ENCODE data around the gene CBLN1.
A peak's percentile ranks its signal among the peaks of the same experiment; 100 is the strongest.

CBLN1 gene

GRCh38 chr16:49278567-49278827, 3.1 kb downstream of the CBLN1 start:
- peaks cover 67 to 87% (median 80%) of the 10 kb centered on the region in 5 donors for H3K27me3 ChIP-seq (ENCODE audit: control insufficient read depth in 5 of 5, insufficient read depth in 4 of 5, low read length in 5 of 5)
- H3K4me3 ChIP-seq (ENCODE audit: low read depth in 1 of 5, low read length in 5 of 5) = peak overlapping the region in 1 of 5 donors; percentile 8
- H3K4me1 ChIP-seq (ENCODE audit: control insufficient read depth in 5 of 5, insufficient read depth in 5 of 5, low read length in 5 of 5) = peaks cover 0 to 58% (median 47%) of the 10 kb centered on the region in 5 donors

GRCh38 chr16:49277766-49278566, 3.7 kb downstream of the CBLN1 start:
- no peak overlapping the region for H3K27ac ChIP-seq (ENCODE audit: low read depth, low read length)
- H3K9ac ChIP-seq (ENCODE audit: low read length in 5 of 5) = no peak overlapping the region
- H3K27me3 ChIP-seq (ENCODE audit: control insufficient read depth in 5 of 5, insufficient read depth in 4 of 5, low read length in 5 of 5) = peaks cover 71 to 86% (median 83%) of the 10 kb centered on the region in 5 donors
- H3K9me3 ChIP-seq (ENCODE audit: control insufficient read depth in 5 of 5, low read length in 5 of 5) = no peaks in the 10 kb centered on the region
- H3K4me1 ChIP-seq (ENCODE audit: control insufficient read depth in 5 of 5, insufficient read depth in 5 of 5, low read length in 5 of 5) = peaks cover 0 to 52% (median 43%) of the 10 kb centered on the region in 5 donors
- H3K4me3 ChIP-seq (ENCODE audit: low read depth in 1 of 5, low read length in 5 of 5) = peak overlapping the region in 2 of 5 donors; percentile 8 to 13
- no peaks in the 10 kb centered on the region for H3K36me3 ChIP-seq (ENCODE audit: control insufficient read depth in 5 of 5, insufficient read depth in 5 of 5, low read length in 5 of 5)

More at GRCh38 chr16:49278567-49278827, 3.1 kb downstream of the CBLN1 start:
- H3K9me3 ChIP-seq (ENCODE audit: control insufficient read depth in 5 of 5, low read length in 5 of 5) = no peaks in the 10 kb centered on the region
- H3K27ac ChIP-seq (ENCODE audit: low read depth, low read length) = no peak overlapping the region
- no peak overlapping the region for H3K9ac ChIP-seq (ENCODE audit: low read length in 5 of 5)
- no peaks in the 10 kb centered on the region for H3K36me3 ChIP-seq (ENCODE audit: control insufficient read depth in 5 of 5, insufficient read depth in 5 of 5, low read length in 5 of 5)

GRCh38 chr16:49277386-49277742, 4.3 kb downstream of the CBLN1 start:
- no peak overlapping the region for H3K9ac ChIP-seq (ENCODE audit: low read length in 5 of 5)
- H3K4me3 ChIP-seq (ENCODE audit: low read depth in 1 of 5, low read length in 5 of 5) = no peak overlapping the region
- no peak overlapping the region for H3K27ac ChIP-seq (ENCODE audit: low read depth, low read length)
- peaks cover 0 to 46% (median 37%) of the 10 kb centered on the region in 5 donors for H3K4me1 ChIP-seq (ENCODE audit: control insufficient read depth in 5 of 5, insufficient read depth in 5 of 5, low read length in 5 of 5)
- no peaks in the 10 kb centered on the region for H3K36me3 ChIP-seq (ENCODE audit: control insufficient read depth in 5 of 5, insufficient read depth in 5 of 5, low read length in 5 of 5)
- H3K9me3 ChIP-seq (ENCODE audit: control insufficient read depth in 5 of 5, low read length in 5 of 5) = no peaks in the 10 kb centered on the region
- peaks cover 67 to 86% (median 84%) of the 10 kb centered on the region in 5 donors for H3K27me3 ChIP-seq (ENCODE audit: control insufficient read depth in 5 of 5, insufficient read depth in 4 of 5, low read length in 5 of 5)

DNA sequence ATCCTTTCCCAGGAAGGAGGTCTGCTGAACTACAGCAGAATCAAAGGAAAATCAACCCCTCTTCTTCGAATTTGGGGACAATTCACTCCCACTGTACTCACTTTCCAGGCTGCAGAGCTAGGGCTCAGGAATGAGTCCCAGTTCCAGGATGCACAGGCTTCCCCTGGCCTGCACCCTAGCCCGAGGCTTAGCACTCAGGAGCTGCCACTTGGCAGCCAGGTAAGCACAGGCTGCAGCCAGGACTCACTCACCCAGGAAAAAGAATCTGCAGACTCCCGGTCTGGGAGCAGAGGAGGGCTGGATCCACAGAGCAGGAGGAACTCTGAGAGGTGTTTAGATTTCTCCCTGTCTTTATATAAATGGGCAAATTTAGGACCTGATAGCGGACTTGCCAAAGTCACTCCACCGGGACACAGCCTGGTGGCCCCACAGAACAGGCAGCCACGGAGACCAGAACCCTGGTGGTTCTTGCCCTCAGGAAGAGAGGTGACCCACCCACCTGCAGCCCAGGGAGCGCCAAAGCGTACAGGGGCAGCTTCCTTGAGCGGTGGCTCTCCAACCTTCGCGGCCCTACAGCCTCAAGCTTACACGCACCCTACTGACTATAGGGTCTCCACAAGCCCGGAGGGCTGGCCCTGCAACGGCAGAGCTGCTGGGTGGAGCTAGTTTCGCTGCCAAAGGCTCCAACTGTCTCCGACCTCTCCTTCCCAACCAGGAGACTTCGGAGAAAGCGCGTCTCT, 4.8 kb downstream of the CBLN1 start:
- Histone ChIP-seq H3K27me3 (ENCODE audit: control insufficient read depth in 5 of 5, insufficient read depth in 4 of 5, low read length in 5 of 5) (peaks cover 67 to 86% (median 84%) of the 10 kb centered on the region in 5 donors), H3K4me3 (ENCODE audit: low read depth in 1 of 5, low read length in 5 of 5) (no peak overlapping the region), H3K9me3 (ENCODE audit: control insufficient read depth in 5 of 5, low read length in 5 of 5) (no peaks in the 10 kb centered on the region), H3K27ac (ENCODE audit: low read depth, low read length) (no peak overlapping the region), H3K4me1 (ENCODE audit: control insufficient read depth in 5 of 5, insufficient read depth in 5 of 5, low read length in 5 of 5) (peaks cover 0 to 43% (median 36%) of the 10 kb centered on the region in 5 donors), H3K9ac (ENCODE audit: low read length in 5 of 5) (no peak overlapping the region), H3K36me3 (ENCODE audit: control insufficient read depth in 5 of 5, insufficient read depth in 5 of 5, low read length in 5 of 5) (no peaks in the 10 kb centered on the region)

DNA sequence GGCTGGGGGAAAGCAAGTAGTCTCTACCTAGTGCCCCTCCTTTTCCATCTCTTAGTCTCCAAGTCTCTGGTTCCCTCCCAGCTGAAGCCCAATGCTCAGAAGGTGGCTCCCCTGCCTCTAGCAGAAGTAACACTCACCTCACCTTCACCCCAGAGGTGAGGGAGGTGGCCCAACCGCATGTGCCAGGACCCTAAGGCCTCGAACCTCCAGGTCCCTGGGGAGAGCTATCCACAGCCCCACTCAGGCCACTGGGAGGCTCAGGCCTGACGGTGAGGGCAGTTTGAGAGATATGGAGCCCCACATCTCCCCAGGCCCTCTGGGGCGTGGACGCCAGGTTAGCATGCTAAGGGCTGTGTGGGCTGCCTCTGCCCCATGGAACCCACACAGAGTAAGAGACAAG, 5.8 kb downstream of the CBLN1 start:
- Histone ChIP-seq H3K4me1 (ENCODE audit: control insufficient read depth in 5 of 5, insufficient read depth in 5 of 5, low read length in 5 of 5) (peaks cover 0 to 36% (median 30%) of the 10 kb centered on the region in 5 donors), H3K9me3 (ENCODE audit: control insufficient read depth in 5 of 5, low read length in 5 of 5) (no peaks in the 10 kb centered on the region), H3K36me3 (ENCODE audit: control insufficient read depth in 5 of 5, insufficient read depth in 5 of 5, low read length in 5 of 5) (no peaks in the 10 kb centered on the region), H3K9ac (ENCODE audit: low read length in 5 of 5) (no peak overlapping the region), H3K27me3 (ENCODE audit: control insufficient read depth in 5 of 5, insufficient read depth in 4 of 5, low read length in 5 of 5) (peaks cover 67 to 84% (median 82%) of the 10 kb centered on the region in 5 donors), H3K27ac (ENCODE audit: low read depth, low read length) (no peak overlapping the region), H3K4me3 (ENCODE audit: low read depth in 1 of 5, low read length in 5 of 5) (no peak overlapping the region)

GRCh38 chr16:49275050-49275730, 6.4 kb downstream of the CBLN1 start:
- H3K9ac ChIP-seq (ENCODE audit: low read length in 5 of 5) = no peak overlapping the region
- no peaks in the 10 kb centered on the region for H3K36me3 ChIP-seq (ENCODE audit: control insufficient read depth in 5 of 5, insufficient read depth in 5 of 5, low read length in 5 of 5)
- no peak overlapping the region for H3K27ac ChIP-seq (ENCODE audit: low read depth, low read length)
- peaks cover 0 to 29% (median 24%) of the 10 kb centered on the region in 5 donors for H3K4me1 ChIP-seq (ENCODE audit: control insufficient read depth in 5 of 5, insufficient read depth in 5 of 5, low read length in 5 of 5)
- no peaks in the 10 kb centered on the region for H3K9me3 ChIP-seq (ENCODE audit: control insufficient read depth in 5 of 5, low read length in 5 of 5)
- H3K27me3 ChIP-seq (ENCODE audit: control insufficient read depth in 5 of 5, insufficient read depth in 4 of 5, low read length in 5 of 5) = peaks cover 60 to 78% (median 75%) of the 10 kb centered on the region in 5 donors
- H3K4me3 ChIP-seq (ENCODE audit: low read depth in 1 of 5, low read length in 5 of 5) = no peak overlapping the region

- H3K36me3 ChIP-seq (ENCODE audit: control insufficient read depth in 5 of 5, insufficient read depth in 5 of 5, low read length in 5 of 5) = no peaks in the 10 kb centered on the region
- H3K9ac ChIP-seq (ENCODE audit: low read length in 5 of 5) = no peak overlapping the region
- H3K4me1 ChIP-seq (ENCODE audit: control insufficient read depth in 5 of 5, insufficient read depth in 5 of 5, low read length in 5 of 5) = peaks cover 0 to 23% (median 18%) of the 10 kb centered on the region in 5 donors
- H3K9me3 ChIP-seq (ENCODE audit: control insufficient read depth in 5 of 5, low read length in 5 of 5) = no peaks in the 10 kb centered on the region
- H3K27ac ChIP-seq (ENCODE audit: low read depth, low read length) = no peak overlapping the region
- no peak overlapping the region for H3K4me3 ChIP-seq (ENCODE audit: low read depth in 1 of 5, low read length in 5 of 5)
- peaks cover 54 to 77% (median 69%) of the 10 kb centered on the region in 5 donors for H3K27me3 ChIP-seq (ENCODE audit: control insufficient read depth in 5 of 5, insufficient read depth in 4 of 5, low read length in 5 of 5)
Observed at GRCh38 chr16:49274591-49274990, 7.0 kb downstream of the CBLN1 start.

DNA sequence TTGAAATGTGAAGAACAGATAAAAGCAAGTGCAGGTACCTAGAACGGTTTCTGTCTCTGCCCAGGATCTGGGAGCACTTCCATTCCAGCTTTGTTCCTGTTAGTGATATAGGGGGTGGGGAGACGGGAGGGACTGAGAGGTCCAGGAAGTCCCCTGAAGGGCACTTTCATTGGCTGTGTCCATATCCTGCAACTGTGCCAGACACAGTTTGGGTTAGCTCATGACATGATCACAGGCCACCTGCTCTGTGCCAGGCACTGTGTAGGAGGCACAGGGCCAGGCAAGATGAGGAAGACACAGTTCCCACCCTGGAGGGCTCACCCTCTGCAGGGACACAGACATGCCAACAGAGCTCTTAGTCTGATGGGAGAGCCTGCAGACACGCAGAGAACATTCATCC, 7.9 kb downstream of the CBLN1 start:
- peaks cover 47 to 69% (median 61%) of the 10 kb centered on the region in 5 donors for H3K27me3 ChIP-seq (ENCODE audit: control insufficient read depth in 5 of 5, insufficient read depth in 4 of 5, low read length in 5 of 5)
- peaks cover 0 to 15% (median 13%) of the 10 kb centered on the region in 5 donors for H3K4me1 ChIP-seq (ENCODE audit: control insufficient read depth in 5 of 5, insufficient read depth in 5 of 5, low read length in 5 of 5)
- no peak overlapping the region for H3K27ac ChIP-seq (ENCODE audit: low read depth, low read length)
- H3K36me3 ChIP-seq (ENCODE audit: control insufficient read depth in 5 of 5, insufficient read depth in 5 of 5, low read length in 5 of 5) = no peaks in the 10 kb centered on the region
- H3K9ac ChIP-seq (ENCODE audit: low read length in 5 of 5) = no peak overlapping the region
- H3K4me3 ChIP-seq (ENCODE audit: low read depth in 1 of 5, low read length in 5 of 5) = no peak overlapping the region
- no peaks in the 10 kb centered on the region for H3K9me3 ChIP-seq (ENCODE audit: control insufficient read depth in 5 of 5, low read length in 5 of 5)

DNA sequence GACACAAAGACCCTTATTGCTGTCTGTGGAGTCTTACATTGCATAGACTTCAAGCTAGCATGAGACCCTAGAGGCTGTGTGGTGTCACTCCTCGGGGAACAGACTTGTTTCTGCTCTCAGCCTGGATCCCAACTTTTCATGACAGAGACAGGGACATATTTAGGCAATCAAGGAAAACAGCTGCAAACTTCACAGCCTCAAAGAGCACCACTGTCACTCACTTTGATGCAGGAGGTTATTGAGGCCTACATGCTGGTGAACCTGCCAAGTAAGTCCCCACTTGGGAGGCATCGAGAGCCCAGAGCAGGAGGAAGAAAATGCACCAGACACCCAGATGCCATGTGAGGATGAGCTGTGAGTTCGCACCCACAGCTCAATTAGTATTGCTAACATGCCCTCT, 10.3 kb downstream of the CBLN1 start:
- H3K9ac ChIP-seq (ENCODE audit: low read length in 5 of 5) = no peak overlapping the region
- H3K4me1 ChIP-seq (ENCODE audit: control insufficient read depth in 5 of 5, insufficient read depth in 5 of 5, low read length in 5 of 5) = no peaks in the 10 kb centered on the region
- H3K4me3 ChIP-seq (ENCODE audit: low read depth in 1 of 5, low read length in 5 of 5) = no peak overlapping the region
- H3K27me3 ChIP-seq (ENCODE audit: control insufficient read depth in 5 of 5, insufficient read depth in 4 of 5, low read length in 5 of 5) = peaks cover 32 to 45% (median 37%) of the 10 kb centered on the region in 5 donors
- no peak overlapping the region for H3K27ac ChIP-seq (ENCODE audit: low read depth, low read length)
- no peaks in the 10 kb centered on the region for H3K9me3 ChIP-seq (ENCODE audit: control insufficient read depth in 5 of 5, low read length in 5 of 5)
- H3K36me3 ChIP-seq (ENCODE audit: control insufficient read depth in 5 of 5, insufficient read depth in 5 of 5, low read length in 5 of 5) = no peaks in the 10 kb centered on the region

DNA sequence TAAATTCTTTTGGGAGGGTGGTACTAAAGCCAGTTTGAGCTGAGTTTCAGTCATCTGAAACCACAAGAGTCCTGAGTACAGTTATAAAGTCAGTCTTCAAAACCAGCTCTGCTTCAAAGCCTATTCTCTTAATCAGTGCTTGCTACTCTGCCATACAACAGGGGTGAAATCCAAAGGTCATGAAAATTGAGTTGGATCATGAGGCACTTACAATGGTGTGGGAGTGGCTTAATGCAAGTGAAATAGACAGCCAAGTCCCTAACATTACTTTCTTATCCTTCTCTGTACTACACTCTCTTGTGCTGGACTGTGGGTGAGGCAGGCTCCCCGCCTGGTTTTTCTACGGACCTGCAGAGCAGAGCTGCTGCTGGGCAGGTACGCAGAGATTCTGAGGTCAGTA, 12.4 kb downstream of the CBLN1 start:
- H3K27me3 ChIP-seq (ENCODE audit: control insufficient read depth in 5 of 5, insufficient read depth in 4 of 5, low read length in 5 of 5) = peaks cover 11 to 23% (median 16%) of the 10 kb centered on the region in 5 donors
- no peaks in the 10 kb centered on the region for H3K4me1 ChIP-seq (ENCODE audit: control insufficient read depth in 5 of 5, insufficient read depth in 5 of 5, low read length in 5 of 5)
- H3K36me3 ChIP-seq (ENCODE audit: control insufficient read depth in 5 of 5, insufficient read depth in 5 of 5, low read length in 5 of 5) = no peaks in the 10 kb centered on the region
- H3K4me3 ChIP-seq (ENCODE audit: low read depth in 1 of 5, low read length in 5 of 5) = no peak overlapping the region
- H3K9ac ChIP-seq (ENCODE audit: low read length in 5 of 5) = no peak overlapping the region
- H3K9me3 ChIP-seq (ENCODE audit: control insufficient read depth in 5 of 5, low read length in 5 of 5) = no peaks in the 10 kb centered on the region
- no peak overlapping the region for H3K27ac ChIP-seq (ENCODE audit: low read depth, low read length)

All from subcutaneous abdominal adipose tissue (tissue), 5 donors.